Testis (tissue), 2 donors: ENCODE measurements around the gene ICAM1.

Source experiments
- POLR2A ChIP-seq: fragments of 450-650 bp; IDR thresholded peaks from one replicate; pipeline ENCODE4 v1.6.1; 2017; ENCODE audit warnings: antibody characterized with exemption, mild to moderate bottlenecking, moderate library complexity
- TF ChIP-seq, protein P1 (sequence below), 3 experiments: fragments of 450-650 bp in 2 of 3; fragments of 200-600 bp in 1 of 3; sonication (generic) in 1 of 3; IDR thresholded peaks; one replicate each; pipeline ENCODE4 v1.5.1; 2016 to 2019; ENCODE audit warnings: antibody characterized with exemption in 3 of 3, mild to moderate bottlenecking in 2 of 3, moderate library complexity in 1 of 3

GRCh38 chr19:10277795-10278589 is 7.1 kb downstream of the ICAM1 start:
- TF ChIP-seq, protein P1, sequence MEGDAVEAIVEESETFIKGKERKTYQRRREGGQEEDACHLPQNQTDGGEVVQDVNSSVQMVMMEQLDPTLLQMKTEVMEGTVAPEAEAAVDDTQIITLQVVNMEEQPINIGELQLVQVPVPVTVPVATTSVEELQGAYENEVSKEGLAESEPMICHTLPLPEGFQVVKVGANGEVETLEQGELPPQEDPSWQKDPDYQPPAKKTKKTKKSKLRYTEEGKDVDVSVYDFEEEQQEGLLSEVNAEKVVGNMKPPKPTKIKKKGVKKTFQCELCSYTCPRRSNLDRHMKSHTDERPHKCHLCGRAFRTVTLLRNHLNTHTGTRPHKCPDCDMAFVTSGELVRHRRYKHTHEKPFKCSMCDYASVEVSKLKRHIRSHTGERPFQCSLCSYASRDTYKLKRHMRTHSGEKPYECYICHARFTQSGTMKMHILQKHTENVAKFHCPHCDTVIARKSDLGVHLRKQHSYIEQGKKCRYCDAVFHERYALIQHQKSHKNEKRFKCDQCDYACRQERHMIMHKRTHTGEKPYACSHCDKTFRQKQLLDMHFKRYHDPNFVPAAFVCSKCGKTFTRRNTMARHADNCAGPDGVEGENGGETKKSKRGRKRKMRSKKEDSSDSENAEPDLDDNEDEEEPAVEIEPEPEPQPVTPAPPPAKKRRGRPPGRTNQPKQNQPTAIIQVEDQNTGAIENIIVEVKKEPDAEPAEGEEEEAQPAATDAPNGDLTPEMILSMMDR (IDR thresholded peaks at IDR 0.05), result no peak
- no peak for TF ChIP-seq POLR2A
